ENCODE measurements around the gene CD300C. TPM values are rescaled to one million over a fixed set of nuclear protein-coding genes. Genes with fewer than 3 reads are reported as not detected.

The CD300C gene
- total and polyA plus RNA-seq, 2 donors (not counting 1 experiment from before 2014, with no cell fraction given): 0.72 to 0.74 TPM

DNA sequence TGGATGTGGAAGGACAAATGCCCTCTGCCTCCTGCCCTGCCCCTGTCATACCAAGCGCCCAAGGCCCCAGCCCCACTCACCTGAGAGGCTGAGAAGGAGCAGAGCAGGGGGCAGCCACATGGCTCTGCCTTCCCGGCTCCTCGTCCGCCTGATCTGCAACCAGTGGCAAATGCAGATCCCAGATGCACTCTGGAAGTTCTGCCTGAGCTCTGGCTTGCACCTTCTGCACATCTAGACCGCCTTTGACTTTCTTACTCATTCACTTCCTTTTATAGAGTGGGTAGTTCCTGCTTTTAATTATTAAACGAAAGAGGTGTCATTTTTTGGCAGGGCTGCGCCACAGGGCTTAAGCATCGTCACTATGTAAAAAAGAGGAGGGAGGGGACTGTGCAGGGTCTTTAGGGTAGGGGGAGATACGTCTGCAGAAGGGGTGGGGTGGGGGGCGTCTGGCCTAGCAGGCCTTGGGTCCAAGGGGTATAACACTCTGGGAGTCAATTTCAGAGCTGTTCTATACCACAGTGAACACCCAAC is 14.6 kb downstream of the CD300C start, which contains the start of gene CD300LB:
TSS of gene CD300LB (minus strand) at position 245 of the 531 bp plus-strand sequence. CDS start at position 120, 125 bp downstream.
- H3K27ac ChIP-seq (ENCODE audit: low read length in 2 of 2): no peak within 1 kb of the TSS
- 63% methylated on average over 3 of the region's 10 CpGs for WGBS (ENCODE audit: insufficient coverage)
- Mint-ChIP-seq H3K27ac (peak within 1 kb of the TSS; percentile 41), H3K4me1 (peaks cover 29% of the 10 kb centered on the region), H3K27me3 (peaks cover 3% of the 10 kb centered on the region), H3K9me3 (ENCODE audit: insufficient read depth) (no peaks in the 10 kb centered on the region), H3K4me3 (peak within 1 kb of the TSS; percentile 50)
- H3K4me1 ChIP-seq (ENCODE audit: control insufficient read depth in 2 of 2, insufficient read depth in 2 of 2, low read length in 2 of 2): peaks cover 28 to 39% of the 10 kb centered on the region in 2 donors
- TF ChIP-seq EZH2 (IDR thresholded peaks at IDR 0.05; ENCODE audit: borderline replicate concordance, insufficient read depth, low read depth, low read length, poor library complexity, severe bottlenecking) (no peak), CTCF (IDR thresholded peaks at IDR 0.05) (no peak)
- DNase-seq: no peak
- no peaks in the 10 kb centered on the region for H3K36me3 ChIP-seq (replicated peaks in 1 of 2; ENCODE audit: control extremely low read depth in 1 of 2, control insufficient read depth in 1 of 2, extremely low read depth in 1 of 2, insufficient read depth in 2 of 2, low read length in 1 of 2)
- no peaks in the 10 kb centered on the region for H4K20me1 ChIP-seq (ENCODE audit: control insufficient read depth, insufficient read depth, low read length, poor library complexity, severe bottlenecking)
- H3K9me3 ChIP-seq (ENCODE audit: control extremely low read depth in 1 of 3, control insufficient read depth in 2 of 3, insufficient read depth in 1 of 3, low read length in 2 of 3): no peaks in the 10 kb centered on the region
- intact Hi-C loops (cut with micrococcal nuclease): no loop called here
- no peaks in the 10 kb centered on the region for H3K79me2 ChIP-seq (ENCODE audit: control insufficient read depth, insufficient read depth, low read length)
- no peak for ATAC-seq (ENCODE audit: low read depth)
- H3K4me3 ChIP-seq (ENCODE audit: control extremely low read depth in 1 of 5, extremely low read depth in 1 of 5, insufficient read depth in 1 of 5, low read depth in 2 of 5, low read length in 4 of 5): peak within 1 kb of the TSS in 1 of 5 experiments; percentile 7
- H3K4me2 ChIP-seq (replicated peaks; ENCODE audit: low read depth, low read length, poor library complexity, severe bottlenecking): peak within 1 kb of the TSS; percentile 38
- no peak within 1 kb of the TSS for H3K9ac ChIP-seq (ENCODE audit: low read length)
- POLR2A ChIA-PET: no interaction called here
- H3K27me3 ChIP-seq (replicated peaks in 1 of 4; ENCODE audit: control extremely low read depth in 1 of 4, control insufficient read depth in 3 of 4, insufficient read depth in 4 of 4, low read length in 3 of 4): peaks cover 0 to 13% (median 2%) of the 10 kb centered on the region in 4 experiments
- CTCF ChIA-PET: interaction anchor here (1.3 to 3.6 kb wide), 7 partner anchors 65 to 329 kb away, joined by 3 to 32 read pairs (median 6); partner anchors contain the start of genes CD300A and GPR142
- peak within 1 kb of the TSS; percentile 50 for H2AFZ ChIP-seq (ENCODE audit: insufficient read depth, low read depth, low read length, poor library complexity, severe bottlenecking)

- H3K27ac ChIP-seq (ENCODE audit: low read length in 2 of 2): no peak overlapping the region
- no peak overlapping the region for H3K4me2 ChIP-seq (replicated peaks; ENCODE audit: low read depth, low read length, poor library complexity, severe bottlenecking)
- no peaks in the 10 kb centered on the region for H3K36me3 ChIP-seq (replicated peaks in 1 of 2; ENCODE audit: control extremely low read depth in 1 of 2, control insufficient read depth in 1 of 2, extremely low read depth in 1 of 2, insufficient read depth in 2 of 2, low read length in 1 of 2)
- H3K9me3 ChIP-seq (ENCODE audit: control extremely low read depth in 1 of 3, control insufficient read depth in 2 of 3, insufficient read depth in 1 of 3, low read length in 2 of 3): no peaks in the 10 kb centered on the region
- H3K4me3 Mint-ChIP-seq: no peak overlapping the region
- H3K27ac Mint-ChIP-seq: no peak overlapping the region
- WGBS (ENCODE audit: insufficient coverage): 97% methylated on average over 4 of the region's 5 CpGs
- no peak overlapping the region for H3K9ac ChIP-seq (ENCODE audit: low read length)
- ATAC-seq (ENCODE audit: low read depth): no peak
- peaks cover 0 to 13% (median 2%) of the 10 kb centered on the region in 4 experiments for H3K27me3 ChIP-seq (replicated peaks in 1 of 4; ENCODE audit: control extremely low read depth in 1 of 4, control insufficient read depth in 3 of 4, insufficient read depth in 4 of 4, low read length in 3 of 4)
- no peak overlapping the region for H2AFZ ChIP-seq (ENCODE audit: insufficient read depth, low read depth, low read length, poor library complexity, severe bottlenecking)
- TF ChIP-seq CTCF (IDR thresholded peaks at IDR 0.05): no peak
- H3K27me3 Mint-ChIP-seq: peaks cover 3% of the 10 kb centered on the region
- H3K4me1 Mint-ChIP-seq: peaks cover 29% of the 10 kb centered on the region
- no peak for DNase-seq
- CTCF ChIA-PET: interaction anchor here (0.6 to 3.6 kb wide), 4 partner anchors 74 to 168 kb away, joined by 3 to 32 read pairs (median 16); partner anchors contain the start of gene GPR142
- intact Hi-C loops (cut with micrococcal nuclease): no loop called here
- H3K4me1 ChIP-seq (ENCODE audit: control insufficient read depth in 2 of 2, insufficient read depth in 2 of 2, low read length in 2 of 2): peaks cover 28 to 39% of the 10 kb centered on the region in 2 donors
- H3K9me3 Mint-ChIP-seq (ENCODE audit: insufficient read depth): no peaks in the 10 kb centered on the region
- no peaks in the 10 kb centered on the region for H4K20me1 ChIP-seq (ENCODE audit: control insufficient read depth, insufficient read depth, low read length, poor library complexity, severe bottlenecking)
- H3K4me3 ChIP-seq (ENCODE audit: control extremely low read depth in 1 of 5, extremely low read depth in 1 of 5, insufficient read depth in 1 of 5, low read depth in 2 of 5, low read length in 4 of 5): no peak overlapping the region
- POLR2A ChIA-PET: no interaction called here
- H3K79me2 ChIP-seq (ENCODE audit: control insufficient read depth, insufficient read depth, low read length): no peaks in the 10 kb centered on the region
These were observed 15.1 kb downstream of the CD300C start for GRCh38 chr17:74530831-74531150.

All from B cell (primary cell).